Medulla oblongata (tissue), 1 donor: Measurements from ENCODE around the gene MYOT.

Source experiments
- DNase-seq: peaks from one replicate; pipeline ENCODE4 v3.0.0-alpha.2; 2015; ENCODE audit errors: extremely low spot score

MYOT gene

GRCh38 chr5:137901011-137901817, 33.6 kb downstream of the MYOT start:
- DNase-seq: peak; percentile 83

GRCh38 chr5:137902408-137903133, 34.9 kb downstream of the MYOT start:
- no peak for DNase-seq

GRCh38 chr5:137914758-137915157, 47.1 kb downstream of the MYOT start:
- DNase-seq: no peak

GRCh38 chr5:137916923-137917322, 49.3 kb downstream of the MYOT start:
- no peak for DNase-seq

GRCh38 chr5:137921931-137922330, 54.3 kb downstream of the MYOT start:
- no peak for DNase-seq

- peak; percentile 60 for DNase-seq
Observed at GRCh38 chr5:137923856-137924255, 56.2 kb downstream of the MYOT start.

GRCh38 chr5:137932800-137933199, 65.1 kb downstream of the MYOT start:
- DNase-seq: no peak

- peak; percentile 17 for DNase-seq
Observed at GRCh38 chr5:137933491-137933911, 65.8 kb downstream of the MYOT start.

- no peak for DNase-seq
Observed at GRCh38 chr5:137935190-137935589, 67.5 kb downstream of the MYOT start.

- no peak for DNase-seq
Observed at GRCh38 chr5:137935694-137936093, 68.0 kb downstream of the MYOT start.
